ENCODE data around the gene MAST4.

MAST4 gene

DNA sequence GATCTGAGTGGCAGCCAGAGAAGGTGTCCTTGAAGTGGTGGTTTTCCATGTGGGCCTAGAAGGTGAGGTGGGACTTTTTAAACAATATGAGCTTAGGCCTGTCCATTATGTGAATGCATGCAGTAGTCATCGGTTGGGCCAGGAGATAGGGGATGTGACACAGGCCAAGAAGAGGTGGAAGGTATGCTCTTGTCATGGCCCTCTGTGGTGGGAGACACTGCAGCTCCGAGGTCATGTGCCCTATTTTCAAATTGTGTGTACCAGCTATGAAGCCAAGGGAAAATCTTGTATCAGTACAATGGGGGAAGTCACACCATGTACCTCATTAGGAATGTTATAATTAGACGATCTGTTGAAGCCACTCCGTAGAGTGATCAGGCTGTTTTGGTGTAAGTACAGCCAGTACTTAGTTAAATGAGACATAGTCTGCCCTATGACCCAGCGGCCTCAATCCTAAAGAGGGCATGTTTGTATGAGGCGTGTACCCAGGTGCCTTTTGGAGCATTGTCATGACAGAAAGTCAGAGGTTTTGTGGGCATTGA lies 280.1 kb downstream of the MAST4 start:
- Mint-ChIP-seq H3K27ac (no peak overlapping the region), H3K4me3 (no peak overlapping the region), H3K4me1 (no peaks in the 10 kb centered on the region), H3K9me3 (no peaks in the 10 kb centered on the region), H3K36me3 (no peaks in the 10 kb centered on the region)
- ATAC-seq = no peak
- no peak for DNase-seq (ENCODE audit: low spot score in 2 of 2)

DNA sequence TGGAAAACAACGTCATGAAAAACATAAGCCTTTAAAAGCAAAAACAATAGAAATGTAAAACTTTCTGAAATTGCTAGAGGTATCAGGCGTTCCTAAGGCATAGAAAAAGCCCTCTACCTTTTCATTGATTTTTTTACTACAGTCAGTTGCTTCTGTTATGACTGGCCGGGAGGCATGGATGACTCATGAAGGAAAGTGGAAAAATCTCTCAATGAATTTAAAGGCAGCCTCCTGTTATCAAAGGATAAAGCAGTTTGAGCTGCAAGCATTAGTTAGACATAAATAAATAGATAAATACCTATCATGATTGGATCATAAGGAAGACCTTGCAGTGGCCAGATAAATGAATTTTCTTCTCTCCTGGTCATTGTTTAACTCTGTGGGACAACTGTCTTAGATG lies 281.6 kb downstream of the MAST4 start:
- Mint-ChIP-seq H3K27ac (no peak overlapping the region), H3K4me1 (peaks cover 6% of the 10 kb centered on the region), H3K36me3 (no peaks in the 10 kb centered on the region), H3K9me3 (no peaks in the 10 kb centered on the region), H3K4me3 (no peak overlapping the region)
- ATAC-seq = peak; percentile 38
- no peak for DNase-seq (ENCODE audit: low spot score in 2 of 2)

DNA sequence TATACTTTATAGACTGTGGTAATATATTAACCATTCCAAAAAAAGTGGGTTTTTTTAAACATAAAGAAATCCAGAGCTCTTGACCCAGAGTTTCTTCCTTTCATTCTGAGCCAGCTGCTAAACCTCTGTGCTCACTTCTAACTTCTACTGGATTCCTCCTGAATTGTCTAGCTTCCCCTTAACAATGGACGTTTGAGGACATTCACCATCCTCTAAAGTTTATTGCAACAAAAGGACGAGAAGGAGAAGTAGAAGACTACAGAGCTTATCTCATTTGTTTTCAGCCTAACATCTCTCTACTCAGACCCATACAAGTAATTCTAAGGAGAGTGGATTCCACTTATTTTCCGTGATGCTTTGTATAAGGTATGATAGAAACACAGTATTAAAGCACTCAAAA lies 284.2 kb downstream of the MAST4 start:
- Mint-ChIP-seq H3K27ac (no peak overlapping the region), H3K4me3 (no peak overlapping the region), H3K9me3 (no peaks in the 10 kb centered on the region), H3K4me1 (peaks cover 6% of the 10 kb centered on the region), H3K36me3 (no peaks in the 10 kb centered on the region)
- DNase-seq (ENCODE audit: low spot score in 2 of 2) (no peak), ATAC-seq (no peak)

DNA sequence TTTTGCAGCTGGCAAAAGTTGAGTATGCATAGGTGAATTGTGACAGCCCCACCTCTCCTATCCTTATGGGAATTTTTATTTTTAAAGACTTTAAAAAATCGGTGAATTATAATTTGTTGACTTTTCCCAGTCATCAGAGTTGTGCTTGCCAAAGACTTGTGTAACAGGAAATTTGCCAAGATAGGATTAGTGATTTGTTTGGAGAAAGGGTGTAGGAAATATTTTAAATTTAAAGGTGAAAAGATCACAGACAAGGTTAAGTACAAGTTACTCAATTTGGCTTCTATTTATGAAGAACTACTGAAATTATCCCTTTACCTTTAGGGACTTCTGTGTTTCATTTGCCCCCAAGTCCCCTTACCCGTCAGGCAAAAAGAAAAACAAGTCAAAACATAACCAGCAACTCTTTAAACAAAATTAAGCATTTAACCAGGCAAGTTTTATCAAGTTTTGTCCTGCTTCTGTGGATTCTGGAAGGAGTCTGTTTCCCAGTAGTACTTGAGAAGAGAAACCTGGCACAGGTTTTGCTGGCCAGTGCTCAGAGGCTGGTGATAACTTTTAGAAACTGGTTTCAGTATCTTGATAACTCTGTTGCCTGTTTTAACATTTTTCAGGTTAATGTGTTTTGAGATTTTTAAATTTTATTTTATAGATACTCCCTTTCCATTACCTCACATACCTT lies 285.4 kb downstream of the MAST4 start:
- H3K27ac Mint-ChIP-seq = no peak overlapping the region
- DNase-seq (ENCODE audit: low spot score in 2 of 2) (no peak), ATAC-seq (no peak)
- no peaks in the 10 kb centered on the region for H3K9me3 Mint-ChIP-seq
- no peaks in the 10 kb centered on the region for H3K36me3 Mint-ChIP-seq
- H3K4me1 Mint-ChIP-seq = peaks cover 6% of the 10 kb centered on the region
- no peak overlapping the region for H3K4me3 Mint-ChIP-seq

DNA sequence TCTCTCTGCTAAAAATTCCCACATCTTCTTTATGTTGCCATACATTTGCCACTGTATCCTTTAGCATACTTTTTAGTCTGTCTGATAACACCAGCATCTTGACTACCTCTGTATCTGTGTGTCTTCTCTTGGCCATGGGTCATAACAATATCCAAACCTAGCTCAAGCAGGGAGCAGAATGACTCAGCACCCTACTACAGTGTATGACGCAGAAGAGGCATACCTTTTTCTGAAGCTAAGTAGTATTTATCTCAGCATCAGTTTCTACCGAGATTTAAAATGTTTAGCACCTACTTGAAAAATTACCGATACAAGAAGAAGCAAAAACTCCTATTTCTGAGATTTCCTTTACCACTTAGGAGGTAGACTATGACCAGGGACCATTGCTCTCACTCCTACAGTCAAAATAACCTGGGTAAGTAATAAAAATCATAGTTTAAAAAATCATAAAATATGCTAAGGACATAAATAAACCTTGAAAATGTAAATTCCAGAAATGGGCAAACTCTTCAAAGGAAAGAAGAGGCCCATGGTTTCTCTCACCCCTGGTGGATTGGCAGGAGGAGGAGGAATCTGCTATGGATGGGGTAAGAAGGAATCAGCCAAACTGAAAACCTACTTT lies 286.5 kb downstream of the MAST4 start:
- ATAC-seq = peak; percentile 100
- no peak overlapping the region for H3K4me3 Mint-ChIP-seq
- DNase-seq (ENCODE audit: low spot score in 2 of 2) = no peak
- no peaks in the 10 kb centered on the region for H3K36me3 Mint-ChIP-seq
- no peaks in the 10 kb centered on the region for H3K9me3 Mint-ChIP-seq
- H3K27ac Mint-ChIP-seq = no peak overlapping the region
- H3K4me1 Mint-ChIP-seq = peaks cover 6% of the 10 kb centered on the region

DNA sequence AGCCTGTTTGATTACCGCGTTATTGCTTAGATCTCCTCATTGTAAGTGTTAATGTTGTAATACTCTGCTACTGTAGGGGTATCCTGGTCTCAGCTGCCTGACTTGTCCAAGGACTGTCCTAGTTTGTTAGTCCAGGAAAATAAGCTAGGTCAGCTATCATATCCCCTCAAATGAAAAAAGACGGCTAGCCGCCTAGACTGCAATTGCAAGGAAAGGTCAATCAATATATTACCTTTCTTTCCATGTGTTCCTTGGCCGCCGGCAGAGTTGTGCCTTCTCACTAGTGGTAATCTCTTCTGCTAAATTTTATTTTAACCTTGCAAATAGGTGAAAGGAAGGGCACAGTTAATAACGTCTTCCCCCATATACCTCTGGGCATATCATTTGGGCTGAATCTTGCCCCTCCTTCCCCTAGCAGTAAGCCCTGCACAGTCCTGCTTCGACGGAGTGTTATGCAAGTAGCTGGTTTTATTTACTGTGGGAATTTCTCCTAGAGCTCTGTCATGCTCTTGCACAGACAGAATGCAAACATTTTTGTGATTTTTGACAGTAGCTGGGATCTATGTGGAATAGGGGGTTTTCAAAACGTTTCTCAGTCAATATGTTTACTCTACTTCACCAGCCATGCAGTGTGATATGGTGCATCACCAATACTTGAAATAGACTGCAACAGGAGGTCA lies 288.5 kb downstream of the MAST4 start:
- no peak for DNase-seq (ENCODE audit: low spot score in 2 of 2)
- no peaks in the 10 kb centered on the region for H3K9me3 Mint-ChIP-seq
- no peak for ATAC-seq
- H3K36me3 Mint-ChIP-seq = no peaks in the 10 kb centered on the region
- no peak overlapping the region for H3K4me3 Mint-ChIP-seq
- H3K27ac Mint-ChIP-seq = no peak overlapping the region
- peaks cover 6% of the 10 kb centered on the region for H3K4me1 Mint-ChIP-seq

DNA sequence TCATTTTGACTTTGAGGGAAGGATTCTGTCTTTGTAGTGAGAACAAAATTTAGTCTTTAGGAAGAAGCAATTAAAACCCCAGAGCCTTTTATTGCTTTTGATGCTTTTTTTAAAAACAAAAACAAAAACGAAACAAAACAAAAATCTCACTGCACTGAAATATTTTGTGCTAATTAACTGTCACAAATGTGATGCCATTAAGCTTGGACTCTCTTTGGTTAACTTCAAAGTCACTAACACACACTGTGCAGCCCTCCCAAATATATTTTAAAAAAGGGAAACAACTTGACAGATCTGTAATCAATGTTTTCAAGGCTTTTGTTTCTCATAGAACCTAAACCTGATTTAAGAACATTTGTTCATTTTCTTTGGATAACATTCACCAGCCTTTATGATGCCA lies 290.7 kb downstream of the MAST4 start:
- no peak overlapping the region for H3K4me3 Mint-ChIP-seq
- ATAC-seq = no peak
- no peak overlapping the region for H3K27ac Mint-ChIP-seq

DNA sequence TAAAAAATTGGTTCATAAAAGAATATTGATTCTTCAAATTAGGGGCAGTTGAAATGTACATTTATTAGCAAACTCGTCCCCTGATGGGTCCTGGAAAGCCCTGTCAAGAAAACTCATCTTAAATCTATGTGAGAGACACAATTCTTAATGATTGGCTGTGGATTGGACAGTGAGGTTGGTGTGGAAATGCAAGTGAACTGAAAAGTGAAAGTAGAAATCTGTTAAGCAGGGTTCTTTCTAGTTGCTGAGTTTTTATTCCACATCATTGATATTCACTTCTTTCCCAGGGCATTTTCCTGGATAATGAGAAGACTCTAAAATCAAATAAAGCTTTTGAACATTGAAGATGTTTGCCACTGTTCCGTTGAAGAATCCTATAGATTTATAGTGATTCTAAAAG lies 292.4 kb downstream of the MAST4 start:
- Mint-ChIP-seq H3K4me1 (peaks cover 14% of the 10 kb centered on the region), H3K9me3 (no peaks in the 10 kb centered on the region)

More for the DNA sequence above, 290.7 kb downstream of the MAST4 start:
- DNase-seq (ENCODE audit: low spot score in 2 of 2) = no peak
- Mint-ChIP-seq H3K36me3 (no peaks in the 10 kb centered on the region), H3K4me1 (peaks cover 13% of the 10 kb centered on the region), H3K9me3 (no peaks in the 10 kb centered on the region)

DNA sequence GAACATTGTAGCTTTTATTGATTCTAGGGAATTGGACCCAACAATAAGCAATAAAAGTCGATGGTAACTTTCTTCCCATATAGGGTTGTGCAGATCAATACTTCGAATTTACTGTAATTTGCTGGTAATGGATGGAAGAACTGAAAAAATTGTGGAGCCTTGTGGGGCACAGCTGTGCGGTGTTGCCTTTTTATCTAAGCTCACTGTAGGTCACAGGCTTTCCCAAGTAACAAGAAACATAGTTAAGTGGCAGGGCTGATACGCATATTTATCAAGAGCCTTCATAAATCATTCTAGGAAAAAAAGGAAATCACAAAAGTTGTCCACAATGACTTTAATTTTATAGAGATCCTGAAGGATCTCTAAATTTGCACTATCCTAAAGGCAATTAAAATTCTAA lies 292.9 kb downstream of the MAST4 start:
- peaks cover 14% of the 10 kb centered on the region for H3K4me1 Mint-ChIP-seq

More for the DNA sequence above, 292.4 kb downstream of the MAST4 start:
- no peak overlapping the region for H3K4me3 Mint-ChIP-seq
- H3K36me3 Mint-ChIP-seq = no peaks in the 10 kb centered on the region
- no peak overlapping the region for H3K27ac Mint-ChIP-seq
- DNase-seq (ENCODE audit: low spot score in 2 of 2) (no peak), ATAC-seq (no peak)

DNA sequence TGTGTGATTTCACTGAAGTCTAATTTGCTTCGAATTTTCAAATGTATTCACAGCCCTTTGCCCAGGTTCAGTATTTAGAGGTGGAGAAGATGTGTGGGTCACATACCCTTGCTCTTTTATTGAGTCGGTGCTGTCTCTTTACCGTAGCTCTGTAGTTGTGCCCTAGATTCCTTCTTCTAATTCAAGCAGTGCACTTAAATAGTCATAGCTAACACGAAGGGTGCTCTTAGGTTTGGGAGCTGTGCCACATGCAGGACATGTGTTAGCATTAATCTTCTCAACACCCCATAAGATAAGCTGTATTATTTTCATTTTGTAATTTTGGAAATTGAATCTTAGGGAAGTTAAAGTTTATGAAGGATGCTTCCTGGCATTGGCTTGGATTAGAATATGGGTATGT lies 293.3 kb downstream of the MAST4 start:
- no peak overlapping the region for H3K27ac Mint-ChIP-seq

More for the DNA sequence above, 292.9 kb downstream of the MAST4 start:
- H3K4me3 Mint-ChIP-seq = no peak overlapping the region
- H3K36me3 Mint-ChIP-seq = no peaks in the 10 kb centered on the region
- no peaks in the 10 kb centered on the region for H3K9me3 Mint-ChIP-seq
- no peak for ATAC-seq
- H3K27ac Mint-ChIP-seq = no peak overlapping the region
- no peak for DNase-seq (ENCODE audit: low spot score in 2 of 2)

DNA sequence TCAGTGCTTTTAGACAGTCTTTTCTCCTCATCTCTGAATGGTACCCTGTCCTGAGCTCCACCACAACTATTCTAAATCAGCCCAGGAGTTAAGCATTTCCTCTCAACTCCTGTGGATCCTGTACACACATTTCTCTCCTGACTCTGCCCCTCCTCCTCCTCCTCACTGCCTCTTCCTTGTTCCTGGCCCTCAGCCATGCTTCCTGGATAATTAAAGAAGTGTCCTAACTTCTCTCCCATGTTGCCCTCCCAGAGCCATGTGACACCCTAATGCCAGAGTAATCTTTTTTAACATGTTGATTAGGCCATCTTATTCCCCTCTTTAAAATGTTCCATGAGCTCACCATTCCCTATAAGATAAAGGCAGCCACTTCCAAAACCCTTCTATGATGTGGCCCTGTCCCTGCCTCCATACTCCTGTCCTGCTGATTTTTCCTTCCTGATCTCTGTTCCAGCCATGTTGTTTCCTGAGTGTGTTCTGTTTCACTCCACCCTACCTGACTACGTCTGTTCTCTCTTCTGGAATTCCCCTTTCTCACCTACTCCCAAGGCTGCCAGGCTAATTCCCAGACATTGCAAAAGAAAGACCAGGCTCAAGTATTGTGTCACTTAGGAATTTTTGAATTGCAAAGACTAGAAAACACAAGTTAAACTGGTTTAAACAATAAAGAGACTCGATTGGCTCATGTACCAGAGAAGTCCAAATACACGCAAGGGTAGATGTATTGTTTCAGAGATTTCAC lies 295.2 kb downstream of the MAST4 start:
- Mint-ChIP-seq H3K9me3 (no peaks in the 10 kb centered on the region), H3K4me3 (no peak overlapping the region), H3K36me3 (no peaks in the 10 kb centered on the region), H3K4me1 (peaks cover 21% of the 10 kb centered on the region), H3K27ac (no peak overlapping the region)
- no peak for ATAC-seq
- no peak for DNase-seq (ENCODE audit: low spot score in 2 of 2)

More for the DNA sequence above, 293.3 kb downstream of the MAST4 start:
- no peak for DNase-seq (ENCODE audit: low spot score in 2 of 2)
- Mint-ChIP-seq H3K36me3 (no peaks in the 10 kb centered on the region), H3K4me3 (no peak overlapping the region), H3K9me3 (no peaks in the 10 kb centered on the region), H3K4me1 (peaks cover 14% of the 10 kb centered on the region)
- ATAC-seq = no peak

DNA sequence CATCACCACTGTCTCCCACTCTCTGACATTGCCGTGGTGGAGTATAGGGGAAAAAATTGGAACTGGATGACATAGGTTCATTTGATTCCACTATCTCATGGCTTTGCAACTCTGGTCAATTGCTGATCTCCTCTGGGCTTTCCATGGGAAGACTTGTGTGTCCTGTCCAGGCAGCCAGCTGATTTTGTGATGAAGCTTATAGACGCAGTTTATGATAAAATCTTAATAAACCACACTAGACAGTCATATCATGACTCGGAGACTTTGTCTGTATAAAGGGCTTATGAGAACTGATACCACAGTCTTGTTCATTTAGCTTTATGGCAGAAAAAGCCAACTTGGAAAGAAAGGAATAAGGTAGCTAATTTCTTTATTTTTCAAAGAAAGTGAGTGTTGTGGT lies 296.5 kb downstream of the MAST4 start:
- H3K27ac Mint-ChIP-seq = no peak overlapping the region
- no peaks in the 10 kb centered on the region for H3K36me3 Mint-ChIP-seq
- DNase-seq (ENCODE audit: low spot score in 2 of 2) (no peak), ATAC-seq (peak; percentile 73)
- H3K4me1 Mint-ChIP-seq = peaks cover 21% of the 10 kb centered on the region
- H3K9me3 Mint-ChIP-seq = no peaks in the 10 kb centered on the region
- peak overlapping the region; percentile 35 for H3K4me3 Mint-ChIP-seq

DNA sequence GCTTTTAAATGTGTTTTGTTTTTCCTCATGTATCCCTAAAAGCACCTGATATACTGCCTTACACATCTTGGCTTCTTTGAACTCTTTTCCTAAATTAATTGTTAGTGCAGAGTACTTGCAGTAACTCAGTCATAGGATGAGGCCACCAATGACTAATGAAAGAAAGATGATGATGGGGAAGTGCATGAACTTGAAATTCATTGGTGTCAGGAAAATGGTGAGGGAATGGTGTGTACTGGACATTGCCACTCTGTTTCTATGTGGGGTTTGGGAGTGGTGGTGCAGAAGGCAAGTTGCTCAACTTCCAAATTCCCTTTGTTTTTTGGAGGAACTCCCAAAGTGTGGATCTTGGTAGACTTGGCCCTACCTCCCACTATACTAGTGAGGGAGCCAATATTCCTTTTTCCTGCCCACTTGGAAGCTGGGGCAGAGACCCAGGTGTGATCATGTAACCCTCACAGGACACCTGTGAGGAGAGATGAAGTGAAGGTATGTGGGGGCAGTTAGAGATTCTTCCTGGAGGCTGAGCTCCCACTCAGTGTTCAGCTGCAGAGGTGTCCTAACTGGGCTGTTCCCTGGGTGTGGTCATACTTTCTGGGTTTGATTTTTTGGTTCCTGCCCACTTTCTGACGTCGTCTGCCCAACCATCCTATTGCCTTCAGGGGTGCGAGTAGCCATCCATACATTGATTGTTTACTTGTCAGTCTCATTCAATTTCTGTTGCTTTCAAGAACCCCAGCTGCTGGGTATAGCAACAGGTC lies 298.5 kb downstream of the MAST4 start:
- Mint-ChIP-seq H3K4me3 (no peak overlapping the region), H3K36me3 (no peaks in the 10 kb centered on the region), H3K9me3 (no peaks in the 10 kb centered on the region), H3K27ac (no peak overlapping the region), H3K4me1 (peaks cover 21% of the 10 kb centered on the region)
- ATAC-seq (no peak), DNase-seq (ENCODE audit: low spot score in 2 of 2) (no peak)

DNA sequence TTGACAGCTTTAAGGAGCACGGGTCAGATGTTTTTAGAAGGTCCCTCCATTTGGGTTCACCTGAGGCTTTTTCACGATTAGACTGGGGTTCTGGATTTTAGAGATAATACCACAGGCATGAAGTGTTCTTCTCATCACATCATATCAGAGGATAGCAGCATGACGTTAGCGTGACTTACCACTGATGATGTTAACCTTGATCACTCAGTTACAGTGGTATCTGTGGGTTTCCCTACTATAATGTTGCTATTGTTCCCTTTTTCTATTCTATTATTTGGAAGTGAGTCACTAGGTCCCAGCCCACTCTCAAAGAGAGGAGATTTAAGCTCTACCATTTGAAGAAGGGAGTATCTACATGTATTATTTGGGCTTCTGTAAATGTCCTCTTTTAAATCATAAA lies 300.0 kb downstream of the MAST4 start:
- H3K9me3 Mint-ChIP-seq = no peaks in the 10 kb centered on the region
- no peak overlapping the region for H3K27ac Mint-ChIP-seq
- no peaks in the 10 kb centered on the region for H3K36me3 Mint-ChIP-seq
- no peak overlapping the region for H3K4me3 Mint-ChIP-seq
- H3K4me1 Mint-ChIP-seq = peaks cover 20% of the 10 kb centered on the region
- ATAC-seq = peak; percentile 95
- no peak for DNase-seq (ENCODE audit: low spot score in 2 of 2)

DNA sequence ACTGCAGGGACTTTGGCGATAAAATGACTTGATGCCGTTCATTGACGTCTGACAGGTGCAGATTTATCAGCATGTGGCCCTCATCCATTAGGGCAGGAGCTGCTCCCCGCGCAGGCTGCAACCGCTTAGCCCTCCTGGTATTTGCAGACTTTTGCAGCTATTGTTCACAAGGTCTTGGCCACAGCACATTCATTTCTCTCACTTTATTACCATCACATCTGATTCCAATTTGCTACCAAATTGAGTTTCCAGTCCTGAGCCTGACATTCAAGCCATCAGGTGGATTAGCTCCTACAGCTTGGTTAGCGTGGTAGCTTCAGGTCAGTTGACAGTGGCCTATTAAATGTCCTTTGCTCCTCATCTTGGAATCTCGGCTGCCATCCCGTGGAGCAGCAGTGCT lies 301.2 kb downstream of the MAST4 start:
- Mint-ChIP-seq H3K36me3 (no peaks in the 10 kb centered on the region), H3K4me1 (peaks cover 12% of the 10 kb centered on the region), H3K9me3 (no peaks in the 10 kb centered on the region), H3K27ac (no peak overlapping the region), H3K4me3 (no peak overlapping the region)
- ATAC-seq (no peak), DNase-seq (ENCODE audit: low spot score in 2 of 2) (no peak)

Data from stimulated activated effector memory CD8-positive, alpha-beta T cell treated with anti-CD3 and anti-CD28 coated beads, Interleukin-12 subunit alpha, Interleukin-12 subunit beta, amount 100 ng/mL, for 72 hours (primary cell).